ENCODE measurements around the gene JMJD1C.

GRCh38 chr10:63421591-63421990 is 44.2 kb downstream of the JMJD1C start:
- TF ChIP-seq PRDM15 (CRISPR knock-in tag; IDR thresholded peaks at IDR 0.05) (no peak), CTCF (IDR thresholded peaks at IDR 0.05) (no peak), ZBTB21 (CRISPR knock-in tag; IDR thresholded peaks at IDR 0.05; ENCODE audit: borderline replicate concordance) (no peak), ZMAT4 (CRISPR knock-in tag; IDR thresholded peaks at IDR 0.05) (no peak), NFYB (CRISPR knock-in tag; conservative IDR thresholded peaks at IDR 0.05; ENCODE audit: low read depth) (no peak), ZNF263 (CRISPR knock-in tag; IDR thresholded peaks at IDR 0.05; ENCODE audit: low read depth) (no peak), CREB1 (CRISPR knock-in tag; IDR thresholded peaks at IDR 0.05) (no peak), ZNF232 (CRISPR knock-in tag; IDR thresholded peaks at IDR 0.05) (no peak), FOXK1 (CRISPR knock-in tag; IDR thresholded peaks at IDR 0.05) (no peak)
